Activated CD8-positive, alpha-beta memory T cell treated with anti-CD3 and anti-CD28 coated beads, Interleukin-2, amount 50 U/mL, for 24 hours (primary cell): ENCODE data around the gene EPB41L4B.
"Not testable (repeated sequence)": the region's sequence is repeated elsewhere in the genome, so short reads cannot be mapped to it uniquely, and the experiment has no call there.

Experiments used
- DNase-seq: peaks from one replicate; pipeline ENCODE4 v3.0.0-alpha.2; 2020; ENCODE audit errors: extremely low read depth

EPB41L4B gene

GRCh38 chr9:109163194-109163593 is 157.7 kb downstream of the EPB41L4B start:
- no peak for DNase-seq

- no peak for DNase-seq
These were observed 158.2 kb downstream of the EPB41L4B start for GRCh38 chr9:109162677-109163076.

- no peak for DNase-seq
These were observed 159.4 kb downstream of the EPB41L4B start for GRCh38 chr9:109161471-109161870.

GRCh38 chr9:109159583-109159982 is 161.3 kb downstream of the EPB41L4B start:
- no peak for DNase-seq

- no peak for DNase-seq
These were observed 162.2 kb downstream of the EPB41L4B start for GRCh38 chr9:109158651-109159050.

GRCh38 chr9:109156708-109157107 is 164.2 kb downstream of the EPB41L4B start:
- DNase-seq = no peak

- DNase-seq = no peak
These were observed 169.8 kb downstream of the EPB41L4B start for GRCh38 chr9:109150925-109151545.

- no peak for DNase-seq
These were observed 171.1 kb downstream of the EPB41L4B start for GRCh38 chr9:109149722-109150121.

GRCh38 chr9:109149089-109149488 is 171.8 kb downstream of the EPB41L4B start:
- no peak for DNase-seq

GRCh38 chr9:109145051-109145450 is 175.8 kb downstream of the EPB41L4B start:
- DNase-seq = no peak

- DNase-seq = no peak
These were observed 176.8 kb downstream of the EPB41L4B start for GRCh38 chr9:109143881-109144562.

GRCh38 chr9:109141375-109141774 is 179.5 kb downstream of the EPB41L4B start:
- DNase-seq = no peak

- DNase-seq = no peak
These were observed 181.0 kb downstream of the EPB41L4B start for GRCh38 chr9:109139851-109140250.

GRCh38 chr9:109138421-109138820 is 182.4 kb downstream of the EPB41L4B start:
- DNase-seq = no peak

- no peak for DNase-seq
These were observed 186.7 kb downstream of the EPB41L4B start for GRCh38 chr9:109134167-109134578.

GRCh38 chr9:109133533-109133932 is 187.3 kb downstream of the EPB41L4B start:
- DNase-seq = no peak

GRCh38 chr9:109132567-109133021 is 188.3 kb downstream of the EPB41L4B start:
- DNase-seq = no peak

GRCh38 chr9:109129470-109130197 is 191.2 kb downstream of the EPB41L4B start:
- DNase-seq = no peak

- not testable (repeated sequence) for DNase-seq
These were observed 194.2 kb downstream of the EPB41L4B start for GRCh38 chr9:109126671-109127070.

- no peak for DNase-seq
These were observed 196.7 kb downstream of the EPB41L4B start for GRCh38 chr9:109124121-109124520.

GRCh38 chr9:109122726-109123621 is 197.9 kb downstream of the EPB41L4B start:
- DNase-seq = no peak
